Measurements from ENCODE around the gene ARHGAP45. TPM values are rescaled to one million over a fixed set of nuclear protein-coding genes. Genes with fewer than 3 reads are reported as not detected.

The ARHGAP45 gene
- total and polyA plus RNA-seq, 2 of the 8 experiments (the other 6 are each of a cell fraction or from before 2014, with no cell fraction given): 31.4 to 41.8 TPM

DNA sequence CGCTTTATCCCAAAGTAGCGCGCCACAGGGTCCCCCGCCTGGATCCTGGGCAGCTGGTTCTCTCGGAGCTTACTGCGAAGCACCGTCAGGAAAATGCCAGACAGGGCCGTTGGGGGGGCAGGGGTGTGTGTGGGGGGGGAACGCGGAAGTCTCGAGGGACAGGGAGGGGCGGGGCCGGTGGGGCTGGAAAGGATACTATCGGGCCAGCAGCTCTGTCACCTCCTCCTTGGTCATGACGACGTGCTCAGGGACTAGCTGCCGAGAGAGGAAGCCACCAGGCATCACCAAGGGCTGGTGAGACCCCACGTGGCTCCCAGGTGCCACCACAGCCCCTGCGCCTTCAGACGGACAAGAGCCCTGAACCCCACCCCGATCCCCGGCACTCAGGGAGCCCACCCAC lies 22.9 kb downstream of the ARHGAP45 start (continued):
- TF ChIP-seq CHD7 (IDR thresholded peaks at IDR 0.05; ENCODE audit: insufficient replicate concordance, low read length) (no peak), SIX5 (IDR thresholded peaks at IDR 0.05; ENCODE audit: low read depth, low read length) (no peak), TAF7 (optimal IDR thresholded peaks at IDR 0.05; ENCODE audit: borderline replicate concordance, low read depth, low read length) (no peak), KDM5A (IDR thresholded peaks at IDR 0.05; ENCODE audit: low read length) (no peak), POU5F1 (IDR thresholded peaks at IDR 0.05; ENCODE audit: low read depth, low read length) (no peak), ZNF274 (IDR thresholded peaks at IDR 0.05; ENCODE audit: borderline replicate concordance, extremely low read depth, low read length) (no peak), KDM4A (IDR thresholded peaks at IDR 0.05; ENCODE audit: low read depth, low read length, severe bottlenecking) (no peak)
